KBM-7 (cell line): ENCODE measurements around the gene ANKRD33B.
"Not testable (repeated sequence)": the region's sequence is repeated elsewhere in the genome, so short reads cannot be mapped to it uniquely, and the experiment has no call there.

Source experiments
- DNase-seq: peaks from one replicate; pipeline ENCODE4 v3.0.0-alpha.2; 2015
- in situ Hi-C: fragments of 300-500 bp; cut with MboI; formaldehyde crosslinking; loops from 2 replicates; pipeline ENCODE4 v1.14.3; 2020; ENCODE audit warnings: low sequenced_read_pairs, low pct_unique_long_range_greater_than_20kb, mixed read lengths

Gene ANKRD33B

GRCh38 chr5:10627160-10627701 lies 63.4 kb downstream of the ANKRD33B start:
- in situ Hi-C loops, result loop anchor here (25.0 kb wide), 1 partner anchor 165 kb away; no protein-coding TSS in a partner anchor
- no peak for DNase-seq

GRCh38 chr5:10628601-10629000 lies 64.7 kb downstream of the ANKRD33B start:
- in situ Hi-C loops, result loop anchor here (25.0 kb wide), 1 partner anchor 166 kb away; no protein-coding TSS in a partner anchor
- DNase-seq, result no peak

- no peak for DNase-seq
- in situ Hi-C loops, result loop anchor here (25.0 kb wide), 1 partner anchor 167 kb away; no protein-coding TSS in a partner anchor
Measured at GRCh38 chr5:10629682-10630081, 65.8 kb downstream of the ANKRD33B start.

- in situ Hi-C loops, result loop anchor here (25.0 kb wide), 1 partner anchor 168 kb away; no protein-coding TSS in a partner anchor
- DNase-seq, result no peak
Measured at GRCh38 chr5:10630126-10630525, 66.3 kb downstream of the ANKRD33B start.

GRCh38 chr5:10630744-10631143 lies 66.9 kb downstream of the ANKRD33B start:
- not testable (repeated sequence) for DNase-seq
- in situ Hi-C loops, result loop anchor here (25.0 kb wide), 1 partner anchor 168 kb away; no protein-coding TSS in a partner anchor

GRCh38 chr5:10631316-10631996 lies 67.6 kb downstream of the ANKRD33B start:
- in situ Hi-C loops, result loop anchor here (25.0 kb wide), 1 partner anchor 169 kb away; no protein-coding TSS in a partner anchor
- no peak for DNase-seq

GRCh38 chr5:10632110-10632761 lies 68.4 kb downstream of the ANKRD33B start:
- peak; percentile 79 for DNase-seq
- in situ Hi-C loops, result loop anchor here (25.0 kb wide), 1 partner anchor 170 kb away; no protein-coding TSS in a partner anchor

- in situ Hi-C loops, result loop anchor here (25.0 kb wide), 1 partner anchor 171 kb away; no protein-coding TSS in a partner anchor
Measured at GRCh38 chr5:10633271-10634049, 69.6 kb downstream of the ANKRD33B start.

GRCh38 chr5:10634050-10634449 lies 70.2 kb downstream of the ANKRD33B start:
- DNase-seq, result no peak
- in situ Hi-C loops, result loop anchor here (25.0 kb wide), 1 partner anchor 172 kb away; no protein-coding TSS in a partner anchor

More at GRCh38 chr5:10633271-10634049, 69.6 kb downstream of the ANKRD33B start:
- no peak for DNase-seq

GRCh38 chr5:10634562-10634961 lies 70.7 kb downstream of the ANKRD33B start:
- no peak for DNase-seq
- in situ Hi-C loops, result loop anchor here (25.0 kb wide), 1 partner anchor 172 kb away; no protein-coding TSS in a partner anchor

- in situ Hi-C loops, result loop anchor here (25.0 kb wide), 1 partner anchor 173 kb away; no protein-coding TSS in a partner anchor
- peak; percentile 87 for DNase-seq
Measured at GRCh38 chr5:10635257-10635866, 71.5 kb downstream of the ANKRD33B start.

- DNase-seq, result no peak
- in situ Hi-C loops, result loop anchor here (25.0 kb wide), 1 partner anchor 174 kb away; no protein-coding TSS in a partner anchor
Measured at GRCh38 chr5:10635867-10636350, 72.0 kb downstream of the ANKRD33B start.

- in situ Hi-C loops, result loop anchor here (25.0 kb wide), 1 partner anchor 174 kb away; no protein-coding TSS in a partner anchor
- no peak for DNase-seq
Measured at GRCh38 chr5:10636363-10637142, 72.7 kb downstream of the ANKRD33B start.

- no peak for DNase-seq
- in situ Hi-C loops, result loop anchor here (25.0 kb wide), 1 partner anchor 176 kb away; no protein-coding TSS in a partner anchor
Measured at GRCh38 chr5:10637944-10638343, 74.1 kb downstream of the ANKRD33B start.

- in situ Hi-C loops, result loop anchor here (25.0 kb wide), 1 partner anchor 176 kb away; no protein-coding TSS in a partner anchor
- not testable (repeated sequence) for DNase-seq
Measured at GRCh38 chr5:10638723-10639122, 74.9 kb downstream of the ANKRD33B start.

- no peak for DNase-seq
- in situ Hi-C loops, result loop anchor here (25.0 kb wide), 1 partner anchor 178 kb away; no protein-coding TSS in a partner anchor
Measured at GRCh38 chr5:10639846-10640368, 76.0 kb downstream of the ANKRD33B start.

- in situ Hi-C loops, result loop anchor here (25.0 kb wide), 1 partner anchor 180 kb away; no protein-coding TSS in a partner anchor
- no peak for DNase-seq
Measured at GRCh38 chr5:10642367-10642766, 78.5 kb downstream of the ANKRD33B start.
